Astrocyte of the cerebellum (primary cell): ENCODE data around the gene ASGR1.

Experiments
- DNase-seq: peaks from one replicate; pipeline ENCODE4 v3.0.0-alpha.2; 2011; ENCODE audit warnings: low read depth
- H3K4me3 ChIP-seq: 2 replicates; pipeline ENCODE4 v1.5.1; 2011; ENCODE audit warnings: mild to moderate bottlenecking, low read depth, low read length, moderate library complexity
- CTCF ChIP-seq: IDR thresholded peaks from 2 replicates; pipeline ENCODE4 v1.5.1; 2012; ENCODE audit warnings: low read length, low read depth, moderate library complexity, mild to moderate bottlenecking; ENCODE audit errors: missing control alignments
- in situ Hi-C: cut with HindIII; loops from 2 replicates; pipeline ENCODE4 v1.10.0; 2017; ENCODE audit warnings: low sequenced_read_pairs

The ASGR1 gene

GRCh38 chr17:7147772-7148171 is 31.4 kb downstream of the ASGR1 start:
- in situ Hi-C loops, result no loop called here
- no peak overlapping the region for H3K4me3 ChIP-seq
- no peak for DNase-seq
- no peak for TF ChIP-seq CTCF

- in situ Hi-C loops, result no loop called here
- TF ChIP-seq CTCF, result no peak
- no peak for DNase-seq
Observed at GRCh38 chr17:7146115-7146514, 33.1 kb downstream of the ASGR1 start.

GRCh38 chr17:7144213-7144612 is 35.0 kb downstream of the ASGR1 start:
- no peak for TF ChIP-seq CTCF

More at GRCh38 chr17:7146115-7146514, 33.1 kb downstream of the ASGR1 start:
- H3K4me3 ChIP-seq, result no peak overlapping the region

GRCh38 chr17:7141824-7142223 is 37.3 kb downstream of the ASGR1 start:
- H3K4me3 ChIP-seq, result no peak overlapping the region
- DNase-seq, result no peak
- in situ Hi-C loops, result no loop called here
- no peak for TF ChIP-seq CTCF

More at GRCh38 chr17:7144213-7144612, 35.0 kb downstream of the ASGR1 start:
- no peak overlapping the region for H3K4me3 ChIP-seq
- in situ Hi-C loops, result no loop called here
- DNase-seq, result no peak

GRCh38 chr17:7139400-7139799 is 39.8 kb downstream of the ASGR1 start:
- H3K4me3 ChIP-seq, result no peak overlapping the region
- TF ChIP-seq CTCF, result no peak
- in situ Hi-C loops, result no loop called here
- no peak for DNase-seq

- in situ Hi-C loops, result no loop called here
- no peak overlapping the region for H3K4me3 ChIP-seq
- TF ChIP-seq CTCF, result no peak
- no peak for DNase-seq
Observed at GRCh38 chr17:7138800-7139381, 40.3 kb downstream of the ASGR1 start.
